LNCaP clone FGC (cell line): ENCODE measurements around the gene MPP1.

ENCODE experiments used
- DNase-seq: peaks from one replicate; pipeline ENCODE4 v3.0.0-alpha.2; 2011; ENCODE audit warnings: low read depth
- H3K4me3 ChIP-seq: 2 replicates; pipeline ENCODE4 v1.5.1; 2011; ENCODE audit warnings: mild to moderate bottlenecking, low read depth, low read length, control low read depth
- CTCF ChIP-seq: IDR thresholded peaks from 2 replicates; pipeline ENCODE4 v1.5.1; 2012; ENCODE audit warnings: mild to moderate bottlenecking; ENCODE audit not compliant: control insufficient read depth, insufficient read depth; ENCODE audit errors: extremely low read depth

The MPP1 gene

GRCh38 chrX:154804957-154805695, at the start of gene MPP1:
TSS of gene MPP1 (minus strand) at chrX:154805485. CDS start at chrX:154805373, 112 bp downstream.
- DNase-seq = no peak
- H3K4me3 ChIP-seq = no peak within 1 kb of the TSS
- TF ChIP-seq CTCF = no peak

GRCh38 chrX:154850957-154851611, 45.8 kb upstream of the MPP1 start:
- TF ChIP-seq CTCF = no peak
- DNase-seq = no peak

GRCh38 chrX:154840856-154841255, 35.6 kb upstream of the MPP1 start:
- no peak overlapping the region for H3K4me3 ChIP-seq
- TF ChIP-seq CTCF = peak; percentile 43
- DNase-seq = peak; percentile 8

More at GRCh38 chrX:154850957-154851611, 45.8 kb upstream of the MPP1 start:
- H3K4me3 ChIP-seq = no peak overlapping the region

- TF ChIP-seq CTCF = no peak
- H3K4me3 ChIP-seq = no peak overlapping the region
- no peak for DNase-seq
Observed at GRCh38 chrX:154836163-154836562, 30.9 kb upstream of the MPP1 start.

GRCh38 chrX:154834562-154834961, 29.3 kb upstream of the MPP1 start, which contains the start of gene SMIM9:
TSS of gene SMIM9 (minus strand) at chrX:154834662. CDS start at chrX:154830856, 3,806 bp downstream.
- TF ChIP-seq CTCF = no peak
- no peak for DNase-seq
- H3K4me3 ChIP-seq = no peak within 1 kb of the TSS

- TF ChIP-seq CTCF = no peak
- no peak for DNase-seq
- no peak overlapping the region for H3K4me3 ChIP-seq
Observed at GRCh38 chrX:154833746-154834274, 28.5 kb upstream of the MPP1 start.
